Fibroblast of skin of left quadriceps (primary cell): Measurements from ENCODE around the gene TNFAIP8.

Experiments used
- DNase-seq, 2 experiments: peaks; one replicate each; pipeline ENCODE4 v3.0.0-alpha.2; 2013; ENCODE audit warnings: low read depth in 2 of 2

Gene TNFAIP8

GRCh38 chr5:119346394-119346793, 9.4 kb upstream of the TNFAIP8 start:
- no peak for DNase-seq

- no peak for DNase-seq
Observed at GRCh38 chr5:119347574-119347973, 8.2 kb upstream of the TNFAIP8 start.

- DNase-seq = peak; percentile 83
Observed at GRCh38 chr5:119347991-119348390, 7.8 kb upstream of the TNFAIP8 start.

DNA sequence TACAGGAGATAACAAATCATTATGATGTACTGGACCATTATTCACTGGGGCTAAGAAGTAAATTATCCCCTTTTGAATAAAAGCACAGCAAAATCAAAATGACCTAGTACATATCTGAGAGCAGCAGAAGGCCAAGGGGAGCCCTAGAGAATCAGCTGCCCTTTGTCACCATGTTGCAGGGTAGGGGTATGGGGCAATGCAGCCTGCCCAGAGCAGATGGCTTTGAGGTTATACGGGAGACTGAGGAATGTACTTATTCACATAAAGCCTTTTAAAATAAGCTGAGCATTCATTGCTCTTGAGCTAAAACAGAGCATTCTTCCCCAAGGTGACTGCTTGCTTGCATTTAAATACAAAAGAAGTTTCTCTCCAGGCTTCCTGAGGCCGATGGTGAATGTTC, 2.6 kb upstream of the TNFAIP8 start:
- DNase-seq = no peak

DNA sequence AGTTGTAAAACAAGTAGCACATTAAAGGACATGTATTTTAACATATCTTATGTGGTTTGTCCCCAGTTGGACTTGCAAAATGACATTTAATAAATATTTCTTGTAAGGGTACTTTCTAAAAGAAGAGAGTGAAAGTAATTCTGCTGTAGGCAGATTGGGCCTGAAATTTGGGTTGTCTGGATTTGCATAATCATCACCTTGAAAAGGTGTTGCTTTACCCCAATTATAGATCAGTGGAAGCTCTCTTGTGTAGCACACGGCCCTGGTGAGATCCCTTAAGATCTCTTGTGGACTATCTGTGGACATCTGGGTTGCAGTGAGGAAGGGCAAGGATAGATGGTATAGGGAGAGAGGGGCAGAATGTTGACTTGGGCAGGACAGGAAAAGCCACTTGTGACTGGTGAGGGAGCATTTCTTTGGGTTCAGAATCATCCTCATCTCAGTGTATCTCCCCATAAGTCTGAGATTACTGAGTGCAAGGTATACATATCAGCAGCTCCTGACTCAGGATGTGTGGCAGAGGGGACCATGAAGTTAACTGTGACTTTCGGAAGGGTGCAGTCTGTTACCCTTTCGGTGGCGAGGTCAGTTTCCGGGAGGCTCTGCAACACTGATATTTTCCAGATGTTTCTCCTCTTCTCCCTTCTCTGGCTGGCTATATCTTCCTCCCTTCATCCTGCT, 2.0 kb upstream of the TNFAIP8 start:
- no peak for DNase-seq

DNA sequence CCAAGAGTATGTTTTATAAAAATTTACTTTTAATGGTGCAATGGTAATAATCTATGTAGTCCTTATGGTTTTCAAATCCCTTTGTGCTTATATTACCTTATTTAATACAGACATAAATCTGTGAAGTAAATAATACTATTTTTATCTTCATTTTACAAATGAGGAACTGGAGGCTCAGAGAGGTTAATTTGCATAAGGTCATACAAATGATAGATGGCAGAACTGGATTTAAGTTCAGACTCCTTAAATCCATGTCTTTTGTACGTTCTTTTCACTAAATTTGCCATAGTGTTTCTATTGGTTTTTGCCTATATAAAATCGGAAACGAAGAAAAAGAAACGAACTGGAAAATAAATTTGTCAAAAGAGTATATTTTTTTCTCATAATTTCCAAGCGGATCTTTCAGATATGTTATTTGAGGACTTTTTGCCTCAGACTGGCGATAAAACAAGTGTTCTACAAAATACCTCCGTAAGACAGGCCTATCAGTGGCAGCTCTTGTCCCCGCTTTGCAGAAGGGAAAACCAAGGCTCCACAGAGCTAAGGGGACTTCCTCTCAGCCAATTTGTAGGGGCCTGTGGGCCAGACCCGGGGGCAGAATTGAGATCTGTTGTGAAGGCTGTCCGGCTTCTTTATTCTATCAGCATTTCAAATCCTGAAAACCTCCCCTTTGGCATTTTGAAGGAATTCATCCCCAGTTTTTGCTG, 1.1 kb upstream of the TNFAIP8 start:
- no peak for DNase-seq

DNA sequence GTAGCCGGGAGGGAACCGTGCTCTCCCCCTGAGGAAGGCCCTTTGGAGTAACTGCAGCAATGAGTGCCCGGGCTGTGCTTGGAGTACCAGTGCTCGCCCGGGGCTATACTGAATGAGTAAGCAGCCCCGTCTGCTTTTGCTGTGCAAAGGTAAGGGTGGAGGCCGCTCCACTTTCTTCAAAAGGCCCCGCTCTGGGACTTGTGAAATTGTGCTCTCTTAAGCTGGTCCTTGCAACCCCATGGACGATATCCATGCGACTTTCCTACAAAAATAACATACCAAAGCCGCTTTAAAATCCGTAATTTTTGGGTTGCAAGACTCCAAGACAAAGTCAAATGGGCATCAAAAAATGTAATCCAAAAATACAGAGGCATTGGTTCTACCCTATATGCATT, 578 bp upstream of the TNFAIP8 start:
- no peak for DNase-seq

DNA sequence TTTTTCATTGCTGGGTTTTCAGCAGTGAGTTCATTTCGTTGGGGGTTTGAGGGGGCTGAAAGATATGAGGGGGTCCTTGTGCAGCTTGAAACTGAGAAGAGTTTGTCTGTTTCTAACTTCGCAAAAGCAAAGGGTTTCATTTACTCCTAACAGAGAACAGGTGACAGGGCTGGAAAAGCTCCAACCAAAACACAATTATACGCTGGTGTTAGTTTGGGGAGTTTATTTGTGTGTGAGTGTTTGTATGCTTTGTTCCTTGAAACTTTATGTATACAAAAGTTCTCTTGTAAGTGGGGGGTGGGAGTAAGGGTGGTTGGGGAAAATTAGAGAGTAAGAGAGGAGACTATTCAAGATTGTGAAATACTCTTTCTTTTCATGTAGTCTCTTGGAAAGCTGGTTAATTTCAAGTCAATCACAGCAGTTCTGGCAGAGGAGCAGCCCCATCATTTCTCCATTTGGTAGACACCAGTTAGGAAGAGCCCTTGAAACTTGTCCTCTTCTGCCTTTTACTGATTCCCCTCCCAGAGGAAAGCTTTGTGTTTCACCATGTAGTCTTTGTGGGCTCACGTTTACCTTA, 881 bp downstream of the TNFAIP8 start:
- no peak for DNase-seq

DNA sequence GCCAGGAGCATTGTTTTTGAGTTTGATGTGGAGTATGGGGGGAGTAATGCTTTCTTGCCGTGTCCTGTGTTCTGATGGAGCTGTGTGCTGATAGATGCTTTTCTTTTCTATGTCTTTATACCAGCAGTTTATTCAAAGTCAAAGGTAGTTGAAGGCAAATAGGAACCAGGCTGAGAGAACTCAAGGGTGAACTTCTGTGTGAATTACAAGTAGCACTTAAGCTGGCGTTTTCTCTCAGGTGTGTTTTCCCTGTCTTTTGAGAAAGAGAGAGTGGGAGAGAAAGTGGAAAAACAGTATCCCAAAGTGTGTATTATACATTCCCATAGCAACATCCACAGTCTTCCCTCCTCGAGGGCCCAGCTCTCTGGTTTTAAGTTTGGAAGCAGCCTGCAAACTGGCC, 1.5 kb downstream of the TNFAIP8 start:
- DNase-seq = no peak

GRCh38 chr5:119357808-119358529, 2.1 kb downstream of the TNFAIP8 start:
- no peak for DNase-seq

DNA sequence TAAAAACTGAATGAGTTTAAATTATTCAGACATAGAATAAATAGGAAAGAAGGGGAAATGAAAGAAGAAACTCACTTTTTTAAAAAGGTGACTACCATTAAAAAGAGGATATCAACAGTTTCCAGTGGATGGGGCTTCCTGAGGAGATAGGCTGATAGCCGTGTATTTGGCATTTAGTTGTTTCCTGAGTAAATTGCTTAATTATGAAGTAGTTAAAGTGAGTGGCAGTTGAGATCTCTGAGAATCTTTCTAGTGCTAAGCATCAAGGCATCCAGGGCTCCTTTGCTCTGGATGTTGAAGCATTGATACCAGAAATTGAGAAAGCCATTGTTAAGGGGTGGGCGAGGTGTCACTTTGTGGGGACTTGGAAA, 2.7 kb downstream of the TNFAIP8 start:
- no peak for DNase-seq

- no peak for DNase-seq
Observed at GRCh38 chr5:119358901-119359603, 3.2 kb downstream of the TNFAIP8 start.

- no peak for DNase-seq
Observed at GRCh38 chr5:119359737-119360413, 4.1 kb downstream of the TNFAIP8 start.

DNA sequence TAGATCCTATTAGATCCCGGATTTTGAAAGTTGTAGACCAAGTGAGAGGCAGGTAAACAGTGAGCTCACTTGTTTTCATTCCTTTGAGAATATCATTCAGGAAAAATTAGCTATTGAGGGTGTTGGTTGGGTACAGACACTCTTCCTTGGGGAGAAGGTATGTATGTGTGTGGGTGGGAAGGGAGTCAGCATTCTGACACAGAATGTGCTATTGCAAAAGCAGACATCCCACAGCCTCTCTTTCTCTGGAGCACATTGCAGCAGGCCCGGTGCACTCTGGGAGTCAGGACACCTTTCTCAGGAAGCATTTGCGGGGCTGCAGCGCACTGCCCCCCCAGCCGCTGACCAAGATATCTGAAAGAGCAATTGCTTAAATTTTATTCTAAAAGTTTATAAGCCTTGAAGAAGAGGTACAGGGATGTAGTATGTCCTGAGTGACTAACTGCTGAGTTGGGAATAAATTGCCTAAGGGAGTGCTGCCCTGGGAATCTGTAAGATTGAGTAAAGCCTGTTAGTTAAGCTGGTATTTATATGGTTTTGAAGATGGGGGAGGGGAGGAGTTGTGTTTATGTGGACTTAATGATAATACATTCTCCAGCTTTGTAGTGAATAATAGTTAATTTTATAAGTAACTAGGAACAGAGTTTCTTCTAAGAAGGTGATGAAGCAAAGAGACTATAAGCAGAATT, 5.2 kb downstream of the TNFAIP8 start:
- no peak for DNase-seq

GRCh38 chr5:119361594-119362125, 5.8 kb downstream of the TNFAIP8 start:
- DNase-seq = no peak

DNA sequence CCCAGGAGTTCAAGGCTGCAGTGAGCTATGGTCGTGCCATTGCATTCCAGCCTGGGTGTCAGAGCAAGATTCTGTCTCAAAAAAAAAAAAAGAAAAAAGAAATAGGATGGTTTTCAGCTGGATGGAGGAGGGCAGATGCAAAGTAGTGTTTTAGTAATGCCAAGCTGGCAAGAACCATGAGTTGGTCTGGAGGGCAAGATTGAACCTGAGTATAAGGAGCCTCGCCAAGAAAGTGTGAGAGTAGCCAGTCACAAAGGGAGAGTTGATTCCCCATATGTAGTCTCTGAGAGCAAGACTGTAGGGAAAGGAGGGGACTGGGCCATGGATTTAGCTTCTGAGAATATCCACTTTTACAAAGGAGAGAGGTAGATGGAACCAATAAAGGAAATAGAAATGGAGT, 6.9 kb downstream of the TNFAIP8 start:
- no peak for DNase-seq

GRCh38 chr5:119363271-119363670, 7.5 kb downstream of the TNFAIP8 start:
- no peak for DNase-seq

GRCh38 chr5:119363936-119364335, 8.1 kb downstream of the TNFAIP8 start:
- DNase-seq = no peak

DNA sequence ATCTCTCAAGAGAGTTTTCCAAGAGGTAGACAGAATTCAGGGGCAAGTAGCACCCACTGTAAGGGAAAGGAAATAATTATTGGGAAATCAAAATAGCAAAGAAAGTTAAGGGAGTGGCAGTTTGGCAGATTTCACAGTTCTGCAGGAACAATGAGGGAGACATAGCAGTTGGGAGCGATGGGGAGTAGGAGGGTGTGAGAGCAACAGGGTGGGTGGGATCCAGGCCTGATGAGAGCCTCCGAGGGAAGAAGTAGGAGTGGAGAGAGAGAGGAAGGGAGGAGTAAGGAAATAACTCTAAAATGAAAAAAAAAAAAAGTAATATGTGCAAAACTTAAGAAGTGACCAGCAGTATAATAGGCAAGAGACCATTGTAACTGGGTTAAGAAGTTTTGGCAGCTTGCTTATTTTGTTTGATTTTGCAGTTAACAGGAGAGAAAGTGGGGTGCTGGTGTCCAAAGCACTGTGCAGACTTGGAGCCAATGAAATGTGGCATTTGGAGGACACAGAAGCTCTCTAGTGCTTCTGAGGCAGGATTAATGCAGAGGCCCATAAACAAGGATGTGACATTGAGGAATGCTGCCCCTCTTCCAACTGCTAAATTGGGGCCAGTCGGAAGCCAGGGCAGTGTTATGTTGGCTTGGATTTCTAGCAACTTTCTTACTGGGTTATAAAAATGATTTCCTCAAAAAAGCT, 10.2 kb downstream of the TNFAIP8 start:
- no peak for DNase-seq

GRCh38 chr5:119366540-119366881, 10.7 kb downstream of the TNFAIP8 start:
- no peak for DNase-seq
